ENCODE data around the gene SIRT7. TPM values are rescaled to one million over a fixed set of nuclear protein-coding genes. Genes with fewer than 3 reads are reported as not detected.

SIRT7 gene
- total RNA-seq, 2 experiments from 2014 or later: 49.1 to 69.3 TPM

GRCh38 chr17:81903896-81904599 is 13.9 kb downstream of the SIRT7 start:
- H3K9me3 ChIP-seq (ENCODE audit: low read length): no peaks in the 10 kb centered on the region
- intact Hi-C loops (cut with micrococcal nuclease; ENCODE audit: unreplicated experiment): no loop called here
- no peak overlapping the region for H3K4me2 ChIP-seq (ENCODE audit: low read length)
- no peak overlapping the region for H3K27ac ChIP-seq (ENCODE audit: low read depth, low read length, poor library complexity, severe bottlenecking)
- H4K20me1 ChIP-seq (ENCODE audit: insufficient read depth, low read length): no peaks in the 10 kb centered on the region; the same call in 1 of the 2 replicates
- H3K4me3 ChIP-seq (ENCODE audit: low read depth, low read length, poor library complexity, severe bottlenecking): no peak overlapping the region
- POLR2A ChIA-PET: no interaction called here
- no peak for DNase-seq (ENCODE audit: low spot score)
- no peak overlapping the region for H2AFZ ChIP-seq (ENCODE audit: low read length)
- H3K9me2 ChIP-seq (ENCODE audit: insufficient read depth, low read length): no peaks in the 10 kb centered on the region
- BruUV-seq (replicated peaks): no TSS peak
- peaks cover 48% of the 10 kb centered on the region; the same call in 1 of the 2 replicates for H3K36me3 ChIP-seq (ENCODE audit: insufficient read depth, low read length)
- no peaks in the 10 kb centered on the region for H3K4me1 ChIP-seq (ENCODE audit: insufficient read depth, low read length, poor library complexity, severe bottlenecking)
- H3K79me2 ChIP-seq (ENCODE audit: insufficient read depth, low read depth, low read length): no peaks in the 10 kb centered on the region
- CTCF ChIA-PET (ENCODE audit: unreplicated experiment): no interaction called here
- no peak for TF ChIP-seq CTCF (conservative IDR thresholded peaks at IDR 0.05; ENCODE audit: low read length)
- TF ChIP-seq EZH2phosphoT487 (IDR thresholded peaks at IDR 0.05; ENCODE audit: borderline replicate concordance, low read depth, low read length): no peak

- Histone ChIP-seq H3K36me3 (ENCODE audit: insufficient read depth, low read length) (peaks cover 48% of the 10 kb centered on the region; the same call in 1 of the 2 replicates), H3K9me2 (ENCODE audit: insufficient read depth, low read length) (no peaks in the 10 kb centered on the region), H3K79me2 (ENCODE audit: insufficient read depth, low read depth, low read length) (no peaks in the 10 kb centered on the region), H3K4me3 (ENCODE audit: low read depth, low read length, poor library complexity, severe bottlenecking) (no peak overlapping the region), H4K20me1 (ENCODE audit: insufficient read depth, low read length) (no peaks in the 10 kb centered on the region; the same call in 1 of the 2 replicates), H2AFZ (ENCODE audit: low read length) (no peak overlapping the region), H3K4me1 (ENCODE audit: insufficient read depth, low read length, poor library complexity, severe bottlenecking) (no peaks in the 10 kb centered on the region), H3K4me2 (ENCODE audit: low read length) (no peak overlapping the region), H3K27ac (ENCODE audit: low read depth, low read length, poor library complexity, severe bottlenecking) (no peak overlapping the region), H3K9me3 (ENCODE audit: low read length) (no peaks in the 10 kb centered on the region)
- no peak for DNase-seq (ENCODE audit: low spot score)
- no TSS peak for BruUV-seq (replicated peaks)
- ChIA-PET POLR2A (no interaction called here), CTCF (ENCODE audit: unreplicated experiment) (no interaction called here)
- no peak for TF ChIP-seq EZH2phosphoT487 (IDR thresholded peaks at IDR 0.05; ENCODE audit: borderline replicate concordance, low read depth, low read length)
- TF ChIP-seq CTCF (conservative IDR thresholded peaks at IDR 0.05; ENCODE audit: low read length): no peak
- intact Hi-C loops (cut with micrococcal nuclease; ENCODE audit: unreplicated experiment): no loop called here
Measured at GRCh38 chr17:81903415-81903831, 14.6 kb downstream of the SIRT7 start.

- no TSS peak for BruUV-seq (replicated peaks)
- no peak overlapping the region for H3K4me3 ChIP-seq (ENCODE audit: low read depth, low read length, poor library complexity, severe bottlenecking)
- H3K79me2 ChIP-seq (ENCODE audit: insufficient read depth, low read depth, low read length): no peaks in the 10 kb centered on the region
- no peak overlapping the region for H3K27ac ChIP-seq (ENCODE audit: low read depth, low read length, poor library complexity, severe bottlenecking)
- TF ChIP-seq CTCF (conservative IDR thresholded peaks at IDR 0.05; ENCODE audit: low read length) (no peak), EZH2phosphoT487 (IDR thresholded peaks at IDR 0.05; ENCODE audit: borderline replicate concordance, low read depth, low read length) (no peak)
- H2AFZ ChIP-seq (ENCODE audit: low read length): no peak overlapping the region
- H3K36me3 ChIP-seq (ENCODE audit: insufficient read depth, low read length): peaks cover 48% of the 10 kb centered on the region
- H4K20me1 ChIP-seq (ENCODE audit: insufficient read depth, low read length): no peaks in the 10 kb centered on the region; the same call in 1 of the 2 replicates
- no peak overlapping the region for H3K4me2 ChIP-seq (ENCODE audit: low read length)
- DNase-seq (ENCODE audit: low spot score): no peak
- H3K9me2 ChIP-seq (ENCODE audit: insufficient read depth, low read length): no peaks in the 10 kb centered on the region
- CTCF ChIA-PET (ENCODE audit: unreplicated experiment): no interaction called here
- H3K4me1 ChIP-seq (ENCODE audit: insufficient read depth, low read length, poor library complexity, severe bottlenecking): no peaks in the 10 kb centered on the region
- no peaks in the 10 kb centered on the region for H3K9me3 ChIP-seq (ENCODE audit: low read length)
- intact Hi-C loops (cut with micrococcal nuclease; ENCODE audit: unreplicated experiment): no loop called here
- POLR2A ChIA-PET: no interaction called here
Measured at GRCh38 chr17:81902653-81903414, 15.1 kb downstream of the SIRT7 start.
